Fibroblast of skin of left biceps (primary cell): ENCODE data around the gene TMEM229A.
"Not testable (repeated sequence)": the region's sequence is repeated elsewhere in the genome, so short reads cannot be mapped to it uniquely, and the experiment has no call there.

Experiments used
- DNase-seq, 2 experiments: peaks; one replicate each; pipeline ENCODE4 v3.0.0-alpha.2; 2013; ENCODE audit warnings: low read depth in 2 of 2

TMEM229A gene

GRCh38 chr7:124033095-124033806 lies 384 bp upstream of the TMEM229A start:
- no peak for DNase-seq

- no peak for DNase-seq
These were observed 948 bp downstream of the TMEM229A start for GRCh38 chr7:124031919-124032318.

- no peak for DNase-seq
These were observed 1.5 kb downstream of the TMEM229A start for GRCh38 chr7:124031406-124031805.

- DNase-seq, result no peak
These were observed 1.9 kb downstream of the TMEM229A start for GRCh38 chr7:124030964-124031363.

- no peak for DNase-seq
These were observed 3.3 kb downstream of the TMEM229A start for GRCh38 chr7:124029396-124030188.

GRCh38 chr7:124027236-124027635 lies 5.6 kb downstream of the TMEM229A start:
- no peak for DNase-seq

- DNase-seq, result not testable (repeated sequence)
These were observed 8.5 kb downstream of the TMEM229A start for GRCh38 chr7:124024329-124024728.

- no peak for DNase-seq
These were observed 10.3 kb downstream of the TMEM229A start for GRCh38 chr7:124022551-124022950.

- no peak for DNase-seq
These were observed 12.8 kb downstream of the TMEM229A start for GRCh38 chr7:124020060-124020459.

- DNase-seq, result no peak
These were observed 19.6 kb downstream of the TMEM229A start for GRCh38 chr7:124013306-124013705.

GRCh38 chr7:124012864-124013263 lies 20.0 kb downstream of the TMEM229A start:
- no peak for DNase-seq

GRCh38 chr7:124009321-124009720 lies 23.5 kb downstream of the TMEM229A start:
- no peak for DNase-seq

GRCh38 chr7:124008296-124008695 lies 24.6 kb downstream of the TMEM229A start:
- not testable (repeated sequence) for DNase-seq

GRCh38 chr7:123999703-124000102 lies 33.2 kb downstream of the TMEM229A start:
- DNase-seq, result no peak

GRCh38 chr7:123998921-123999320 lies 33.9 kb downstream of the TMEM229A start:
- no peak for DNase-seq

- no peak for DNase-seq
These were observed 36.6 kb downstream of the TMEM229A start for GRCh38 chr7:123996327-123996625.

- DNase-seq, result no peak
These were observed 37.1 kb downstream of the TMEM229A start for GRCh38 chr7:123995617-123996326.

- no peak for DNase-seq
These were observed 38.4 kb downstream of the TMEM229A start for GRCh38 chr7:123994449-123994848.

- no peak for DNase-seq
These were observed 38.9 kb downstream of the TMEM229A start for GRCh38 chr7:123993996-123994395.

- DNase-seq, result no peak
These were observed 39.9 kb downstream of the TMEM229A start for GRCh38 chr7:123992913-123993518.

GRCh38 chr7:123987445-123987844 lies 45.4 kb downstream of the TMEM229A start:
- DNase-seq, result no peak
